Measurements from ENCODE around the gene TRIM47. TPM values are rescaled to one million over a fixed set of nuclear protein-coding genes. Genes with fewer than 3 reads are reported as not detected.
"Not testable (repeated sequence)": the region's sequence is repeated elsewhere in the genome, so short reads cannot be mapped to it uniquely, and the experiment has no call there.

TRIM47 gene
- total RNA-seq, 2 experiments from 2014 or later: 25.9 to 41.9 TPM

GRCh38 chr17:75872434-75873351 lies 5.7 kb downstream of the TRIM47 start:
- Histone ChIP-seq H3K9me2 (ENCODE audit: insufficient read depth, low read length) (no peaks in the 10 kb centered on the region), H3K79me2 (ENCODE audit: insufficient read depth, low read depth, low read length) (no peaks in the 10 kb centered on the region), H3K27ac (ENCODE audit: low read depth, low read length, poor library complexity, severe bottlenecking) (no peak overlapping the region), H3K9me3 (ENCODE audit: low read length) (no peaks in the 10 kb centered on the region), H3K36me3 (ENCODE audit: insufficient read depth, low read length) (0 out of 2 replicates have a peak, but pooled peaks cover 7% of the 10 kb centered on the region), H3K4me1 (ENCODE audit: insufficient read depth, low read length, poor library complexity, severe bottlenecking) (peaks cover 36% of the 10 kb centered on the region), H4K20me1 (ENCODE audit: insufficient read depth, low read length) (no peaks in the 10 kb centered on the region), H3K4me2 (ENCODE audit: low read length) (no peak overlapping the region), H3K4me3 (ENCODE audit: low read depth, low read length, poor library complexity, severe bottlenecking) (no peak overlapping the region), H2AFZ (ENCODE audit: low read length) (no peak overlapping the region)
- intact Hi-C loops (cut with micrococcal nuclease; ENCODE audit: unreplicated experiment): no loop called here
- BruUV-seq (replicated peaks): no TSS peak
- TF ChIP-seq EZH2phosphoT487 (IDR thresholded peaks at IDR 0.05; ENCODE audit: borderline replicate concordance, low read depth, low read length): no peak
- TF ChIP-seq, protein P1, sequence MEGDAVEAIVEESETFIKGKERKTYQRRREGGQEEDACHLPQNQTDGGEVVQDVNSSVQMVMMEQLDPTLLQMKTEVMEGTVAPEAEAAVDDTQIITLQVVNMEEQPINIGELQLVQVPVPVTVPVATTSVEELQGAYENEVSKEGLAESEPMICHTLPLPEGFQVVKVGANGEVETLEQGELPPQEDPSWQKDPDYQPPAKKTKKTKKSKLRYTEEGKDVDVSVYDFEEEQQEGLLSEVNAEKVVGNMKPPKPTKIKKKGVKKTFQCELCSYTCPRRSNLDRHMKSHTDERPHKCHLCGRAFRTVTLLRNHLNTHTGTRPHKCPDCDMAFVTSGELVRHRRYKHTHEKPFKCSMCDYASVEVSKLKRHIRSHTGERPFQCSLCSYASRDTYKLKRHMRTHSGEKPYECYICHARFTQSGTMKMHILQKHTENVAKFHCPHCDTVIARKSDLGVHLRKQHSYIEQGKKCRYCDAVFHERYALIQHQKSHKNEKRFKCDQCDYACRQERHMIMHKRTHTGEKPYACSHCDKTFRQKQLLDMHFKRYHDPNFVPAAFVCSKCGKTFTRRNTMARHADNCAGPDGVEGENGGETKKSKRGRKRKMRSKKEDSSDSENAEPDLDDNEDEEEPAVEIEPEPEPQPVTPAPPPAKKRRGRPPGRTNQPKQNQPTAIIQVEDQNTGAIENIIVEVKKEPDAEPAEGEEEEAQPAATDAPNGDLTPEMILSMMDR (conservative IDR thresholded peaks at IDR 0.05; ENCODE audit: low read length): no peak
- ChIA-PET POLR2A (interaction anchor here (0.7 kb wide), 1 partner anchor 10 kb away, joined by 3 read pairs; no protein-coding TSS in a partner anchor), CTCF (ENCODE audit: unreplicated experiment) (interaction anchor here (0.8 to 1.1 kb wide), 2 partner anchors 14 to 17 kb away, joined by 3 read pairs; partner anchors contain the start of gene WBP2)
- DNase-seq (ENCODE audit: low spot score): no peak

DNA sequence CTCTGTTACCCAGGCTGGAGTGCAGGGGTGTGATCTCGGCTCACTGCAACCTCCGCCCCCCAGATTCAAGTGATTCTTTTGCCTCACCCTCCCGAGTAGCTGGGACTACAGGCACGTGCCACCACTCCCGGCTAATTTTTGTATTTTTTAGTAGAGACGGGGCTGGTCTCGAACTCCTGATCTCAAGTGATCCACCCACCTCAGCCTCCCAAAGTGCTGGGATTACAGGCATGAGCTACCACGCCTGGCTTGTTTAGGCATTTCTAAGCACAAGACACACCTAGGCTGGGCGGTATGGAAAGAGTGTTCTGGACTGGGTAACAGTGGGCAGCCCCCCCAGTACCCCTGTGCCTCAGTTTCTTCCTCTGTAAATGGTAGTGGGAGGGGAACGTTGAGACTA lies 8.2 kb downstream of the TRIM47 start:
- not testable (repeated sequence) for BruUV-seq (replicated peaks); H2AFZ ChIP-seq (ENCODE audit: low read length); H4K20me1 ChIP-seq (ENCODE audit: insufficient read depth, low read length)

GRCh38 chr17:75869282-75870141 lies 8.9 kb downstream of the TRIM47 start:
- no peaks in the 10 kb centered on the region for H3K9me2 ChIP-seq (ENCODE audit: insufficient read depth, low read length)
- peaks cover 19% of the 10 kb centered on the region for H3K4me1 ChIP-seq (ENCODE audit: insufficient read depth, low read length, poor library complexity, severe bottlenecking)
- no peak overlapping the region for H3K4me3 ChIP-seq (ENCODE audit: low read depth, low read length, poor library complexity, severe bottlenecking)
- ChIA-PET POLR2A (no interaction called here), CTCF (ENCODE audit: unreplicated experiment) (interaction anchor here (0.6 kb wide), 1 partner anchor 1575 kb away, joined by 3 read pairs; no protein-coding TSS in a partner anchor)
- intact Hi-C loops (cut with micrococcal nuclease; ENCODE audit: unreplicated experiment): no loop called here
- H2AFZ ChIP-seq (ENCODE audit: low read length): no peak overlapping the region
- 0 out of 2 replicates have a peak, but pooled peaks cover 7% of the 10 kb centered on the region for H3K36me3 ChIP-seq (ENCODE audit: insufficient read depth, low read length)
- BruUV-seq (replicated peaks): no TSS peak
- H3K9me3 ChIP-seq (ENCODE audit: low read length): no peaks in the 10 kb centered on the region
- no peak for TF ChIP-seq EZH2phosphoT487 (IDR thresholded peaks at IDR 0.05; ENCODE audit: borderline replicate concordance, low read depth, low read length)
- TF ChIP-seq, protein P1 (conservative IDR thresholded peaks at IDR 0.05; ENCODE audit: low read length): no peak
- DNase-seq (ENCODE audit: low spot score): no peak
- H3K27ac ChIP-seq (ENCODE audit: low read depth, low read length, poor library complexity, severe bottlenecking): no peak overlapping the region
- H3K4me2 ChIP-seq (ENCODE audit: low read length): no peak overlapping the region
- no peaks in the 10 kb centered on the region for H4K20me1 ChIP-seq (ENCODE audit: insufficient read depth, low read length)
- H3K79me2 ChIP-seq (ENCODE audit: insufficient read depth, low read depth, low read length): no peaks in the 10 kb centered on the region

More for the DNA sequence above, 8.2 kb downstream of the TRIM47 start:
- H3K36me3 ChIP-seq (ENCODE audit: insufficient read depth, low read length); CTCF ChIA-PET (ENCODE audit: unreplicated experiment); H3K4me2 ChIP-seq (ENCODE audit: low read length); H3K4me3 ChIP-seq (ENCODE audit: low read depth, low read length, poor library complexity, severe bottlenecking); H3K27ac ChIP-seq (ENCODE audit: low read depth, low read length, poor library complexity, severe bottlenecking); DNase-seq (ENCODE audit: low spot score); H3K9me2 ChIP-seq (ENCODE audit: insufficient read depth, low read length); H3K79me2 ChIP-seq (ENCODE audit: insufficient read depth, low read depth, low read length); intact Hi-C loops (cut with micrococcal nuclease; ENCODE audit: unreplicated experiment); H3K9me3 ChIP-seq (ENCODE audit: low read length): not testable (repeated sequence)
- POLR2A ChIA-PET: interaction anchor here (0.6 kb wide), 1 partner anchor 24 kb away, joined by 3 read pairs; no protein-coding TSS in a partner anchor
- peaks cover 14% of the 10 kb centered on the region for H3K4me1 ChIP-seq (ENCODE audit: insufficient read depth, low read length, poor library complexity, severe bottlenecking)

DNA sequence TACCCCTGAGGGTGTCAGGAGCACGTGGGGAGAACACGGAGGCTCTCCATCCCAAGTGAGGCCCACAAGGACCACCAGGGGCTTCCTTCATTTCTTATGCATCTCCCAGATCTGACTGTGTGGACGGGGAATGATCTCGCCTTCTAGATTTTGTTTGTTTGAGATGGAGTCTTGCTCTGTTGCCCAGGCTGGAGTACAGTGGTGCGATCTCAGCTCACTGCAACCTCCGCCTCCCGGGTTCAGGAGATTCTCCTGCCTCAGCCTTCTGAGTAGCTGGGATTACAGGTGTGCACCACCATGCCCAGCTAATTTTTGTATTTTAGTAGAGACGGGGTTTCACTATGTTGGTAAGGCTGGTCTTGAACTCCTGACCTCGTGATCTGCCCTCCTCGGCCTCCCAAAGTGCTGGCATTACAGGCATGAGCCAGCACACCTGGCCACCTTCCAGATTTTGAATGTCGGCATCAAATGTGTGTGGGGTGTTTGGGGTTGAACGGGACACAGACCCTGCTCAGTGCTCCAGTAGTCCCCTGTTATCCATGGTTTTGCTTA lies 9.6 kb downstream of the TRIM47 start:
- DNase-seq (ENCODE audit: low spot score); H3K4me3 ChIP-seq (ENCODE audit: low read depth, low read length, poor library complexity, severe bottlenecking); POLR2A ChIA-PET; BruUV-seq (replicated peaks); H3K9me2 ChIP-seq (ENCODE audit: insufficient read depth, low read length); H3K79me2 ChIP-seq (ENCODE audit: insufficient read depth, low read depth, low read length); H3K27ac ChIP-seq (ENCODE audit: low read depth, low read length, poor library complexity, severe bottlenecking); H3K4me2 ChIP-seq (ENCODE audit: low read length); H4K20me1 ChIP-seq (ENCODE audit: insufficient read depth, low read length); H3K9me3 ChIP-seq (ENCODE audit: low read length); H3K36me3 ChIP-seq (ENCODE audit: insufficient read depth, low read length); intact Hi-C loops (cut with micrococcal nuclease; ENCODE audit: unreplicated experiment); H2AFZ ChIP-seq (ENCODE audit: low read length): not testable (repeated sequence)
- peaks cover 26% of the 10 kb centered on the region for H3K4me1 ChIP-seq (ENCODE audit: insufficient read depth, low read length, poor library complexity, severe bottlenecking)
- CTCF ChIA-PET (ENCODE audit: unreplicated experiment): interaction anchor here (0.6 kb wide), 1 partner anchor 1576 kb away, joined by 3 read pairs; no protein-coding TSS in a partner anchor
